K562 (cell line): ENCODE data around the gene TRIM31. TPM values are rescaled to one million over a fixed set of nuclear protein-coding genes. Genes with fewer than 3 reads are reported as not detected.
A peak's percentile ranks its signal among the peaks of the same experiment; 100 is the strongest.

Source experiments
- ARNT ChIP-seq, 2 experiments: fragments of 450-650 bp; IDR thresholded peaks; 2 replicates each; pipeline ENCODE4 v1.6.1; 2016; ENCODE audit warnings: mild to moderate bottlenecking in 1 of 2
- CC2D1A ChIP-seq: fragments of 450-650 bp; IDR thresholded peaks from 2 replicates; pipeline ENCODE4 v1.6.1; 2017; ENCODE audit warnings: mild to moderate bottlenecking
- CREM ChIP-seq: IDR thresholded peaks from 2 replicates; pipeline ENCODE4 v1.6.1; 2014; ENCODE audit warnings: antibody characterized with exemption, low read depth
- CTCF ChIP-seq, 3 experiments: IDR thresholded peaks in 2 of 3; conservative IDR thresholded peaks in 1 of 3; 2 replicates each; pipeline ENCODE4 v1.5.1; 2011 to 2012; ENCODE audit warnings: low read length in 3 of 3, mild to moderate bottlenecking in 3 of 3, control low read depth in 2 of 3, improper control_type of control experiment in 1 of 3, inconsistent platforms in 1 of 3, low read depth in 1 of 3, mixed read lengths in 1 of 3, moderate library complexity in 1 of 3; ENCODE audit not compliant: insufficient read depth in 2 of 3
- GABPB1 ChIP-seq: sonication (generic); formaldehyde crosslinking; IDR thresholded peaks from 2 replicates; pipeline ENCODE4 v1.8.0; 2022; ENCODE audit warnings: mild to moderate bottlenecking, missing genetic modification reagents
- HIVEP1 ChIP-seq: fragments of 250-450 bp; sonication (Bioruptor Pico); IDR thresholded peaks from 2 replicates; pipeline ENCODE4 v1.4.0; 2020; ENCODE audit warnings: mild to moderate bottlenecking
- HMGN3 ChIP-seq: IDR thresholded peaks from 2 replicates; pipeline ENCODE4 v1.6.1; 2011; ENCODE audit warnings: borderline replicate concordance, low read depth, mild to moderate bottlenecking, mixed read lengths, low read length; ENCODE audit not compliant: insufficient read length; ENCODE audit errors: extremely low read depth
- KLF6 ChIP-seq: fragments of 250-450 bp; sonication (Bioruptor Pico); IDR thresholded peaks from 2 replicates; pipeline ENCODE4 v1.4.0; 2020; ENCODE audit warnings: mild to moderate bottlenecking, moderate library complexity, borderline replicate concordance
- PHB2 ChIP-seq: fragments of 450-650 bp; IDR thresholded peaks from 2 replicates; pipeline ENCODE4 v1.6.1; 2017; ENCODE audit warnings: low read depth
- PHF20 ChIP-seq: fragments of 450-650 bp; IDR thresholded peaks from 2 replicates; pipeline ENCODE4 v1.6.1; 2018; ENCODE audit not compliant: partially characterized antibody
- TAF1 ChIP-seq: IDR thresholded peaks from 2 replicates; pipeline ENCODE4 v1.6.1; 2011; ENCODE audit warnings: mild to moderate bottlenecking, low read length, moderate library complexity; ENCODE audit not compliant: insufficient read depth, control insufficient read depth, severe bottlenecking; ENCODE audit errors: extremely low read depth
- WHSC1 ChIP-seq: IDR thresholded peaks from one replicate; pipeline ENCODE4 v1.6.1; 2012; ENCODE audit warnings: low read length, control low read depth, inconsistent platforms
- ZNF224 ChIP-seq: sonication (generic); formaldehyde crosslinking; IDR thresholded peaks from 2 replicates; pipeline ENCODE4 v1.8.0; 2022; ENCODE audit warnings: mild to moderate bottlenecking, missing genetic modification reagents
- ZNF318 ChIP-seq, 2 experiments: fragments of 450-650 bp; IDR thresholded peaks; 2 replicates each; pipeline ENCODE4 v1.6.1; 2016; ENCODE audit warnings: mild to moderate bottlenecking in 2 of 2, borderline replicate concordance in 1 of 2, low read depth in 1 of 2, moderate library complexity in 1 of 2
- ZNF395 ChIP-seq: fragments of 200-800 bp; sonication (Bioruptor generic); IDR thresholded peaks from 2 replicates; pipeline ENCODE4 v1.6.1; 2017; ENCODE audit warnings: missing genetic modification characterization, missing compliant biosample characterization
- polyA plus RNA-seq, 8 experiments: library from polyadenylated mRNA; depleted of rRNA in 4 of 8; stranded (reverse) in 5 of 8; unstranded in 3 of 8; fragments of >200 nt; fragmentation: Nextera tagmentation in 2 of 8; fragmentation: Illumina TruSeq in 1 of 8; extraction: Ambion mirVana in 2 of 8; extraction: Trizol in 1 of 8; gene quantifications; 2 replicates each; pipeline versions ENCODE4 v1.2.1 to v1.2.3, GENCODE V29; 2011 to 2014; ENCODE audit warnings: inconsistent platforms in 1 of 8, missing spikeins in 1 of 8
- total RNA-seq, 7 experiments: library from RNA; depleted of rRNA in 6 of 7; stranded (reverse); fragments of >200 nt in 6 of 7; fragmentation: Illumina TruSeq in 2 of 7; extraction: Trizol in 2 of 7; gene quantifications; 2 replicates each; pipeline versions ENCODE4 v1.2.1 to v1.2.3, GENCODE V29; 2011 to 2021; ENCODE audit warnings: low replicate concordance in 1 of 7

TRIM31 gene
- total and polyA plus RNA-seq, 9 of the 15 experiments (the other 6 are each of a cell fraction or from before 2014, with no cell fraction given): not detected

GRCh38 chr6:30061092-30061857 is 51.6 kb downstream of the TRIM31 start, which contains the start of gene POLR1H (continued):
- TF ChIP-seq ZNF318 (IDR thresholded peaks at IDR 0.05; ENCODE audit: borderline replicate concordance in 1 of 2, low read depth in 1 of 2): 0 out of 4 replicates have a peak, but pooled peaks of 1 of the 2 experiments have one; percentile 43
- peak; percentile 98 for TF ChIP-seq TAF1
- TF ChIP-seq ARNT (IDR thresholded peaks at IDR 0.05): 0 out of 4 replicates have a peak, but pooled peaks of 1 of the 2 experiments have one; percentile 67
- TF ChIP-seq HMGN3: peak; percentile 82
- TF ChIP-seq ZNF395 (CRISPR knock-in tag): no peak
- TF ChIP-seq WHSC1: no peak
- no peak; the same call in 1 of the 2 replicates for TF ChIP-seq KLF6
- peak; percentile 99 for TF ChIP-seq CREM
- TF ChIP-seq CC2D1A: peak; percentile 67
- peak; percentile 98 for TF ChIP-seq PHF20
- peak in 1 of 3 experiments; percentile 10; a peak in 1 of 6 replicates for TF ChIP-seq CTCF (IDR thresholded peaks at IDR 0.05 in 2 of 3, conservative IDR thresholded peaks at IDR 0.05 in 1 of 3; ENCODE audit: insufficient read depth in 2 of 3, low read depth in 1 of 3, low read length in 3 of 3)
- TF ChIP-seq GABPB1 (CRISPR knock-in tag): peak; percentile 38; the same call in 1 of the 2 replicates
- TF ChIP-seq HIVEP1 (CRISPR knock-in tag): peak; percentile 62; the same call in 1 of the 2 replicates
- TF ChIP-seq ZNF224 (CRISPR knock-in tag): no peak
- 0 out of 2 replicates have a peak, but pooled peaks have one; percentile 11 for TF ChIP-seq PHB2
